A172 (cell line): ENCODE measurements around the gene MAVS. TPM values are rescaled to one million over a fixed set of nuclear protein-coding genes. Genes with fewer than 3 reads are reported as not detected.

Experiments used
- DNase-seq: peaks from one replicate; pipeline ENCODE4 v3.0.0-alpha.2; 2015; ENCODE audit warnings: low spot score
- total RNA-seq: library from RNA; depleted of rRNA; stranded (reverse); fragments of >200 nt; shearing (Covaris generic); gene quantifications from 2 replicates; pipeline ENCODE4 v1.2.3, GENCODE V29; 2014; rRNA removed

The MAVS gene
- 18.6 and 23.9 TPM in 2 replicates for total RNA-seq

- DNase-seq = peak; percentile 56
These were observed at the start of gene MAVS for GRCh38 chr20:3846740-3847428. MAVS (plus strand) TSS chr20:3846834; CDS start chr20:3854625, 7,791 bp downstream.

GRCh38 chr20:3797226-3797545, 49.4 kb upstream of the MAVS start:
- no peak for DNase-seq

- DNase-seq = peak; percentile 46
These were observed 48.9 kb upstream of the MAVS start for GRCh38 chr20:3797592-3798372.

GRCh38 chr20:3798373-3798768, 48.3 kb upstream of the MAVS start:
- no peak for DNase-seq

GRCh38 chr20:3798908-3799248, 47.8 kb upstream of the MAVS start:
- DNase-seq = no peak

- DNase-seq = no peak
These were observed 46.3 kb upstream of the MAVS start for GRCh38 chr20:3800256-3800877.

GRCh38 chr20:3800878-3801260, 45.8 kb upstream of the MAVS start:
- DNase-seq = no peak

GRCh38 chr20:3801299-3801698, 45.3 kb upstream of the MAVS start:
- DNase-seq = no peak

- no peak for DNase-seq
These were observed 44.8 kb upstream of the MAVS start for GRCh38 chr20:3801846-3802245.

- DNase-seq = no peak
These were observed 44.0 kb upstream of the MAVS start for GRCh38 chr20:3802524-3803239.

GRCh38 chr20:3803289-3803688, 43.3 kb upstream of the MAVS start:
- no peak for DNase-seq

GRCh38 chr20:3803854-3804253, 42.8 kb upstream of the MAVS start:
- DNase-seq = no peak

- no peak for DNase-seq
These were observed 42.3 kb upstream of the MAVS start for GRCh38 chr20:3804254-3804751.

GRCh38 chr20:3804781-3805180, 41.9 kb upstream of the MAVS start:
- DNase-seq = no peak

- DNase-seq = no peak
These were observed 38.1 kb upstream of the MAVS start for GRCh38 chr20:3808544-3808943.

GRCh38 chr20:3811467-3812258, 35.0 kb upstream of the MAVS start:
- peak; percentile 99 for DNase-seq

GRCh38 chr20:3812259-3812681, 34.4 kb upstream of the MAVS start:
- no peak for DNase-seq

- DNase-seq = no peak
These were observed 33.4 kb upstream of the MAVS start for GRCh38 chr20:3812975-3813847.

GRCh38 chr20:3813848-3814581, 32.6 kb upstream of the MAVS start:
- DNase-seq = no peak
